A549 treated with AZD9567 at 1 μM for 4 hours (cell line): Measurements from ENCODE around the gene AKAP4. TPM values are rescaled to one million over a fixed set of nuclear protein-coding genes. Genes with fewer than 3 reads are reported as not detected.

Source experiments
- total RNA-seq: library from RNA; stranded (reverse); fragments of 200-300 nt; extraction: Qiagen RNA extraction; gene quantifications from 5 replicates; pipeline ENCODE4 v1.2.3, GENCODE V29; 2022; ENCODE audit not compliant: insufficient read depth

AKAP4 gene, protein sequence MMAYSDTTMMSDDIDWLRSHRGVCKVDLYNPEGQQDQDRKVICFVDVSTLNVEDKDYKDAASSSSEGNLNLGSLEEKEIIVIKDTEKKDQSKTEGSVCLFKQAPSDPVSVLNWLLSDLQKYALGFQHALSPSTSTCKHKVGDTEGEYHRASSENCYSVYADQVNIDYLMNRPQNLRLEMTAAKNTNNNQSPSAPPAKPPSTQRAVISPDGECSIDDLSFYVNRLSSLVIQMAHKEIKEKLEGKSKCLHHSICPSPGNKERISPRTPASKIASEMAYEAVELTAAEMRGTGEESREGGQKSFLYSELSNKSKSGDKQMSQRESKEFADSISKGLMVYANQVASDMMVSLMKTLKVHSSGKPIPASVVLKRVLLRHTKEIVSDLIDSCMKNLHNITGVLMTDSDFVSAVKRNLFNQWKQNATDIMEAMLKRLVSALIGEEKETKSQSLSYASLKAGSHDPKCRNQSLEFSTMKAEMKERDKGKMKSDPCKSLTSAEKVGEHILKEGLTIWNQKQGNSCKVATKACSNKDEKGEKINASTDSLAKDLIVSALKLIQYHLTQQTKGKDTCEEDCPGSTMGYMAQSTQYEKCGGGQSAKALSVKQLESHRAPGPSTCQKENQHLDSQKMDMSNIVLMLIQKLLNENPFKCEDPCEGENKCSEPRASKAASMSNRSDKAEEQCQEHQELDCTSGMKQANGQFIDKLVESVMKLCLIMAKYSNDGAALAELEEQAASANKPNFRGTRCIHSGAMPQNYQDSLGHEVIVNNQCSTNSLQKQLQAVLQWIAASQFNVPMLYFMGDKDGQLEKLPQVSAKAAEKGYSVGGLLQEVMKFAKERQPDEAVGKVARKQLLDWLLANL
- not detected in 5 replicates for total RNA-seq

GRCh38 chrX:50200907-50201306 is at the start of gene AKAP4:
TSS of gene AKAP4 (minus strand) at chrX:50201007. CDS start at chrX:50200889, 118 bp downstream.

GRCh38 chrX:50204364-50204899 is 3.6 kb upstream of the AKAP4 start, which contains the start of gene CCNB3:
TSS of gene CCNB3 (plus strand) at chrX:50204765. CDS start at chrX:50285164, 80,399 bp downstream.

Other genes starting within 250 kb of the AKAP4 start
- gene CCNB3, start 3.8 kb upstream of the AKAP4 start, total RNA-seq, result 0.54 to 1.1 TPM (median 0.71 TPM) in 5 replicates